ENCODE data around the gene LGMN.
A peak's percentile ranks its signal among the peaks of the same experiment; 100 is the strongest.

The LGMN gene

GRCh38 chr14:92748259-92749016 is at the start of gene LGMN:
TSS of gene LGMN (minus strand) at chr14:92748627. CDS start at chr14:92732786, 15,841 bp downstream.
- Histone ChIP-seq H3K4me1 (ENCODE audit: insufficient read depth, poor library complexity, severe bottlenecking) (peaks cover 5% of the 10 kb centered on the region), H3K27ac (ENCODE audit: poor library complexity, severe bottlenecking) (no peak within 1 kb of the TSS), H3K9me3 (ENCODE audit: severe bottlenecking) (no peaks in the 10 kb centered on the region), H3K27me3 (ENCODE audit: insufficient read depth, poor library complexity, severe bottlenecking) (no peaks in the 10 kb centered on the region), H3K36me3 (ENCODE audit: low read depth) (no peaks in the 10 kb centered on the region), H3K4me3 (ENCODE audit: severe bottlenecking) (peak within 1 kb of the TSS; percentile 84)
- DNase-seq (ENCODE audit: low spot score) (peak; percentile 98), ATAC-seq (ENCODE audit: low read depth) (peak; percentile 99)
- no peak for TF ChIP-seq CTCF (IDR thresholded peaks at IDR 0.05; ENCODE audit: poor library complexity, severe bottlenecking)

- Histone ChIP-seq H3K36me3 (ENCODE audit: low read depth) (peaks cover 24% of the 10 kb centered on the region), H3K9me3 (ENCODE audit: severe bottlenecking) (no peaks in the 10 kb centered on the region), H3K27me3 (ENCODE audit: insufficient read depth, poor library complexity, severe bottlenecking) (no peaks in the 10 kb centered on the region), H3K4me3 (ENCODE audit: severe bottlenecking) (peak overlapping the region; percentile 64), H3K27ac (ENCODE audit: poor library complexity, severe bottlenecking) (peak overlapping the region; percentile 54), H3K4me1 (ENCODE audit: insufficient read depth, poor library complexity, severe bottlenecking) (peaks cover 15% of the 10 kb centered on the region)
- TF ChIP-seq CTCF (IDR thresholded peaks at IDR 0.05; ENCODE audit: poor library complexity, severe bottlenecking), result no peak
- ATAC-seq (ENCODE audit: low read depth), result no peak
- no peak for DNase-seq (ENCODE audit: low spot score)
Measured at GRCh38 chr14:92794961-92795360, 46.5 kb upstream of the LGMN start.

GRCh38 chr14:92794547-92794941 is 46.1 kb upstream of the LGMN start:
- DNase-seq (ENCODE audit: low spot score) (no peak), ATAC-seq (ENCODE audit: low read depth) (peak; percentile 22; the same call in 1 of the 3 replicates)
- Histone ChIP-seq H3K36me3 (ENCODE audit: low read depth) (peaks cover 20% of the 10 kb centered on the region), H3K4me1 (ENCODE audit: insufficient read depth, poor library complexity, severe bottlenecking) (peaks cover 15% of the 10 kb centered on the region), H3K9me3 (ENCODE audit: severe bottlenecking) (peaks cover 2% of the 10 kb centered on the region), H3K27ac (ENCODE audit: poor library complexity, severe bottlenecking) (peak overlapping the region; percentile 54), H3K27me3 (ENCODE audit: insufficient read depth, poor library complexity, severe bottlenecking) (no peaks in the 10 kb centered on the region), H3K4me3 (ENCODE audit: severe bottlenecking) (peak overlapping the region; percentile 64)
- no peak for TF ChIP-seq CTCF (IDR thresholded peaks at IDR 0.05; ENCODE audit: poor library complexity, severe bottlenecking)

GRCh38 chr14:92793709-92794546 is 45.5 kb upstream of the LGMN start, which contains the start of gene GOLGA5:
TSS of gene GOLGA5 (plus strand) at chr14:92794305. CDS start at chr14:92797438, 3,133 bp downstream.
- H3K4me1 ChIP-seq (ENCODE audit: insufficient read depth, poor library complexity, severe bottlenecking), result peaks cover 15% of the 10 kb centered on the region
- ATAC-seq (ENCODE audit: low read depth), result peak; percentile 89
- peak within 1 kb of the TSS; percentile 64 for H3K4me3 ChIP-seq (ENCODE audit: severe bottlenecking)
- peak within 1 kb of the TSS; percentile 54 for H3K27ac ChIP-seq (ENCODE audit: poor library complexity, severe bottlenecking)
- H3K9me3 ChIP-seq (ENCODE audit: severe bottlenecking), result peaks cover 7% of the 10 kb centered on the region
- DNase-seq (ENCODE audit: low spot score), result peak; percentile 97
- TF ChIP-seq CTCF (IDR thresholded peaks at IDR 0.05; ENCODE audit: poor library complexity, severe bottlenecking), result no peak
- H3K27me3 ChIP-seq (ENCODE audit: insufficient read depth, poor library complexity, severe bottlenecking), result no peaks in the 10 kb centered on the region
- peaks cover 19% of the 10 kb centered on the region for H3K36me3 ChIP-seq (ENCODE audit: low read depth)
